Activated CD8-positive, alpha-beta memory T cell treated with anti-CD3 and anti-CD28 coated beads, Interleukin-2, amount 50 U/mL, for 24 hours (primary cell): ENCODE data around the gene TREH.
"Not testable (repeated sequence)": the region's sequence is repeated elsewhere in the genome, so short reads cannot be mapped to it uniquely, and the experiment has no call there.

Source experiments
- DNase-seq: peaks from one replicate; pipeline ENCODE4 v3.0.0-alpha.2; 2020; ENCODE audit errors: extremely low read depth

The TREH gene

DNA sequence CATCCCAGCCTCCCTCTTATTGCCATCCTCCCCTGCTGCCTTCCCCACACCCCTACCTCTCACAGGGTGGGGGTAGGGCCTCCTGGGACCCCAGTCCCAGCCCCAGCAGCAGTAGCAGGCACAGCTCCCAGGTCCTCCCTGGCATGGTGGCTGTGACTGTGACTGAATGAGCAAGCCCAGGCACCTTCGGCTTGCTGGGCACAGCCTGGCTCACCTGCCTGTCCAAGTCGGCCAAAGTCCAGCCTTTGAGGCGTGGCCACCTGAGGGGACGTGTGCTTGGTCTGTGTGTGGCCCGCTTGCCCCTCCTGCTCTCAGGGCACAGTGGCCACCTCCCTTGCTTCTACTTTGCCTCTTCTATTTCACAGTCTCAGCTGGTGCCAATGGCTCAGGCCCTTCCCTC is at the start of gene TREH:
TSS of gene TREH (minus strand) at position 168 of the 400 bp plus-strand sequence. CDS start at position 145, 23 bp downstream.
- DNase-seq: no peak

DNA sequence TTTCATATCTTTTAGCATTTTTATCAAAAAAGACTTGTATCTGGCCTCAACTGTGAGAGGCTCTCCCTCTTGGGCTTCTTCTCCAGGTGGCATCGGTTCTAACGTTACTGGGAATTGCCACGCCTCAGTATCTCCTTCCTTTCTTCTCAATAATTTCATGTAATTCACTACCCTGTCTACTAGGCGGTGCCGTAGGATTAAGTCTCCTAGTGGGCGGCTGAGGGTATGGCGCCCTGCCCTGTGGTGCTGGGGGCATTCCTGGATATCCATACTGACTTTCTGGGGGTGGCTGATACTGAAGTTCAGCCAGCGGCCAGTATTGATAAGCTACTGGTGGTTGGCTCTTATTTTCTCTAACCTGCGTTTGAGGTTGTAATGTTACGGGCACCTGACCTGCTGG is 48.7 kb upstream of the TREH start:
- DNase-seq: not testable (repeated sequence)

- DNase-seq: not testable (repeated sequence)
Measured at GRCh38 chr11:118727721-118728066, 48.2 kb upstream of the TREH start.

DNA sequence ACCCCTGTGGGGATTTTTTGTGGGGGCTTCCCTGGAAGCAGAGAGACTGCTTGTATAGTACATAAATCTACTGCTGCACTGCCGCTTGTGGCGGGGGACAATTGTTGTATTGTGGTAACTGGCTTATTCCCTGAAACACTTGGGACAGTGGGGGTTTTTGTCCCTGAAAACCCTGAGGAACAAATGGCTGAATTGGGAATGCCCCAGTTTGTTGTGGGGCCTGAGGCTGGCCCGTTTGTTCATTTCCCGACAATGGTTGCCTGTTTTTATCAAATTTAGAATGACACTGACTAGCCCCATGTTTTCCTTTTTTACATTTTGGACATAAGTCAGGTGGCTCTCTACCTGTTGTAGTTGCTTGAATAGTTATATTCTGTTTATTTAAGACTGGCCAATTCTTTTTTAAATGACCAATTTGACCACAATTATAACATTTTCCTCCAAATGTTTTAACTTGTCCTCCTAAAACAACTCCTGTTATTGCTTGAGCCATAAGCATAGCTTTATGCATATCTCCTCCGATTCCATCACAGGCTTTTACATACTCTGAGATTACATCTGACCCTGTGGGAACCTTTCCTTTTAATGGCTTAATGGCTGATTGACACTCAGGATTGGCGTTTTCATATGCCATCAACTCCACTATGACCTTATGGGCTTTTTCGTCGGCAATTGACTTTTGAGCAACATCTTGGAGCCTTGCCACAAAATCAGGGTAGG is 47.7 kb upstream of the TREH start:
- not testable (repeated sequence) for DNase-seq

- not testable (repeated sequence) for DNase-seq
Measured at GRCh38 chr11:118721478-118722015, 42.1 kb upstream of the TREH start.

DNA sequence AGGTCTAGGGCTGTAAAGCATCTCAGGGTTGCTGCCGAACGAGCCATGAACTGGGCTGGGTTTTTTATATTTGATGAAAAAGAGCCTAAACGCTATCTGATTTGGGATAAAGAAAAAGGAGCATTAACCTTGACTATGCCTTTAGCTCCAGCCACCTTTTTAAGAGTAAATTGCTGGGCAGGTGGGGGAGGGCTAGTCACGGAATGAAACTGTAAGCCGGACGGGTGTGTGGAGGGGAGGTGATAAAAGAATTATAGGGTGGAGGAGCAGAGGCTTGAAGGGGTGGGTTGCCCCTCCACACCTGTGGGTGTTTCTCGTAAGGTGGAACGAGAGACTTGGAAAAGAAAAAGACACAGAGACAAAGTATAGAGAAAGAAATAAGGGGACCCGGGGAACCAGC is 41.3 kb upstream of the TREH start:
- DNase-seq: not testable (repeated sequence)

GRCh38 chr11:118720078-118720477 is 40.6 kb upstream of the TREH start:
- DNase-seq: not testable (repeated sequence)

- DNase-seq: not testable (repeated sequence)
Measured at GRCh38 chr11:118718562-118718961, 39.1 kb upstream of the TREH start.

GRCh38 chr11:118717733-118718132 is 38.3 kb upstream of the TREH start:
- not testable (repeated sequence) for DNase-seq

GRCh38 chr11:118717221-118717620 is 37.8 kb upstream of the TREH start:
- DNase-seq: not testable (repeated sequence)

DNA sequence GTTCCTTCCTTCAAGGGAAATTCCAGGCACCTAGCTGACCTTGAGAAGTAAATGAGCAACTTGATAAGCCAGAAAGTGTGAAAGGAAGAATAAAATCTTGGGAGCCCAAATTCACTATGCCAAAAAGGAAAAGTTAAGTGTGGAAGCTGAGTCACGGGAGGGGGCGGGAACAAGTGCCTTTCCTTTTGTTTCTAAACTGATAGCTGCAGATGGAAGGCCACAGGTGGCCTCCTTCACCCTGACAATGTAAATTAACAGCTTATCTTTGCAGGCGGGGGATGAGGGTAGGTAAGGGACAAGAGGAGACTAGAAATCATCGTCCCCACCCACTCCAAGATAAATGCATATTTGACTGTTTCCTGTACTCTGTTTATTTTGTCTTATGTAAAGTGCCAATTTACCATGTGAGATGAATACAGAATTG is 36.4 kb upstream of the TREH start:
- DNase-seq: no peak

- DNase-seq: no peak
Measured at GRCh38 chr11:118715245-118715831, 35.9 kb upstream of the TREH start.

- no peak for DNase-seq
Measured at GRCh38 chr11:118714816-118715215, 35.4 kb upstream of the TREH start.

DNA sequence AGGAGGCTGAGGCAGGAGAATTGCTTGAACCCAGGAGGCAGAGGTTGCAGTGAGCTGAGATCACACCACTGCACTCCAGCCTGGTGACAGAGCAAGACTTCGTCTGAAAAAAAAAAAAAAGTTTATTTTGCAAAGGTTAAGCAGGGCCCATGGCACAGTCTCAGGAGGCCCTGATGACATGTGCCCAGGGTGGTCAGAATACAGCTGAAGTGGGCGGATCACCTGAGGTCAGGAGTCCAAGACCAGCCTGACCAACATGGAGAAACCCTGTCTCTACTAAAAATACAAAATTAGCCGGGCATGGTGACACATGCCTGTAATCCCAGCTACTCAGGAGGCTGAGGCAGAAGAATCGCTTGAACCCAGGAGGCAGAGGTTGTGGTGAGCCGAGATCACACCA is 35.0 kb upstream of the TREH start:
- DNase-seq: not testable (repeated sequence)

GRCh38 chr11:118708296-118708695 is 28.8 kb upstream of the TREH start:
- DNase-seq: no peak

GRCh38 chr11:118706546-118706825 is 27.0 kb upstream of the TREH start:
- no peak for DNase-seq

DNA sequence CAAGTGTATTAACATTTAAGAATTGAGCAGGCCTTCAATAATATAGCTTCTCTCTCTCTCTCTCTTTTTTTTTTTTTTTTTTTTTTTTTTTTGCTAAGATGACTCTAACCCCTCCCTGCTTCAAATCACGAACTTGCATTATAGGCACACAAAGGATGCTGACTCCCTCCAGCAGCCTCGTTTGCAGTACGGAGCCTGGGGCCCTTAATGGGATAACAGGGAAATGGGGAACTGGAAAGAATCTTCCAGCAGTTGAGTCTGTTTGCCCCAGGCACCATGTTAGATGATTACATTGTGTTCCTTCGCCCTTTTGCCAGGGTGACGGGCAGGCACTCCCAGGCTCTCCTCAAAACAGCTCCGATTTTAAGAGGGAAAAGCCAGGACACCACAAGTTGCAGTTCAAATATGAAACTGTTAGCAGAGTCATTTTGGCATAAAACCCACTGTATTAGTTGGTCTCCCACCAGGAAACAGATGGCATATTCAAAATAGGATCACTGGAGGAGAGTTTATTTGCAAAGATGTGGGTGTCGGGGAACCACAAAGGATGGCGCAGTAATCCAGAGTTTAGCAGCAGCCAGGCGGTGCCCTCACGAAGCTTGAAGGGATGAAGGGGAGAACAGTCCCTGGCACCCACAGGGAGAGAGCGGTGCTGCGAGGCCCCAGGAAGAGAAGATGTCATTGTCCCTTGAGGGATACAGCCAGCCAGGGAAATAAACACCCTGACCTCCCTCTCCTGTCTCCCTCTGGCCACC is 26.5 kb upstream of the TREH start:
- no peak for DNase-seq

- no peak for DNase-seq
Measured at GRCh38 chr11:118705111-118705741, 25.8 kb upstream of the TREH start.

GRCh38 chr11:118703563-118704106 is 24.2 kb upstream of the TREH start:
- no peak for DNase-seq

GRCh38 chr11:118699506-118700220 is 20.2 kb upstream of the TREH start:
- no peak for DNase-seq

DNA sequence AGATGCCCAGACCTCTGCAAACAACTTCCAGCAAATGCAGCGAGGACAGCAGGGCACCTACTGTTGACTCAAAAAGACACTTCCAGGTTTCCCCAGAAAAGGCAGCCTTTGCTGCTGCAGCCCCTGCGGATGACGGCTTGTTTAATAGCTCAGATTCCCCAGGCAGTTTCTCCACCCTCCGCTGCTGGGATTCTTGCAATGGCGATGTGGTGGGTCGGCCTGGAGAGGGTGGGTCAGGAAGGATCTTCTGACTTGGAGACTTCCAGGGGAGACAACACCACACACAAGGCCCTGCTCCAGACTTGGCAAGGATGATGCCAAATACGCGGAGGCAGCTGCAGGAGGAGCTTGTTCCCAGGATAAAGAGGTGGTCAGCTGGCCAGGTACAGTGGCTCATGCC is 17.9 kb upstream of the TREH start:
- no peak for DNase-seq
